B cell (primary cell): ENCODE results near the gene SSBP3.

Experiments
- EZH2 ChIP-seq: IDR thresholded peaks from 2 replicates; pipeline ENCODE4 v1.6.1; 2012; ENCODE audit warnings: borderline replicate concordance, low read depth, mild to moderate bottlenecking, moderate library complexity, low read length; ENCODE audit not compliant: insufficient read depth, poor library complexity, severe bottlenecking
- TF ChIP-seq, protein P1 (sequence below): fragments of 200-600 bp; IDR thresholded peaks from one replicate; pipeline ENCODE4 v1.8.0; 2022; ENCODE audit warnings: antibody characterized with exemption, mild to moderate bottlenecking

DNA sequence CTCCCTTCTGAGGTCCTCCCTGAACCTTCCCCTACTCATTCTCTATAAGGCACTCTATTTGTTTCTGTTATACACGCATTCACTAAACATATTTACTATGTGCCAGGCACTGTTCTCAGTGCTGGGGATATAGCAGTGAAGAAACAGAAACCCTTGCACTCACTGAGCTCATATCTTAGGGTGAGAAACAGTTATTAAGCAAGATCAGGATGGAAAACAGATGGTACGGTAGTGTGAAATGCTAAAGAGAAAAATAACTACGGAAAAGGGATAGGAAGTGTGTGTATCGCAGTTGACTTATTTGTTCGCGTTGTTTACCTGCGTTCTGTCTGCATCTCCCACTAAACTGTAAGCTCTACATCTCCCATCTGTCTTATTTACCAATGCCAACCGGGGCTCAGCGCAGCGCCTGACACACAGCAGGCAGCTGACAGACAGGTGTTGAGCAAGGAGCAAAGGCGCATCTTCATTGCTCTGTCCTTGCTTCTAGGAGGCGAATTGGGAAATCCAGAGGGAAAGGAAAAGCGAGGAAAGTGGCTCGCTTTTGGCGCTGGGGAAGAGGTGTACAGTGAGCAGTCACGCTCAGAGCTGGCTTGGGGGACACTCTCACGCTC lies 206.9 kb downstream of the SSBP3 start:
- TF ChIP-seq, protein P1, sequence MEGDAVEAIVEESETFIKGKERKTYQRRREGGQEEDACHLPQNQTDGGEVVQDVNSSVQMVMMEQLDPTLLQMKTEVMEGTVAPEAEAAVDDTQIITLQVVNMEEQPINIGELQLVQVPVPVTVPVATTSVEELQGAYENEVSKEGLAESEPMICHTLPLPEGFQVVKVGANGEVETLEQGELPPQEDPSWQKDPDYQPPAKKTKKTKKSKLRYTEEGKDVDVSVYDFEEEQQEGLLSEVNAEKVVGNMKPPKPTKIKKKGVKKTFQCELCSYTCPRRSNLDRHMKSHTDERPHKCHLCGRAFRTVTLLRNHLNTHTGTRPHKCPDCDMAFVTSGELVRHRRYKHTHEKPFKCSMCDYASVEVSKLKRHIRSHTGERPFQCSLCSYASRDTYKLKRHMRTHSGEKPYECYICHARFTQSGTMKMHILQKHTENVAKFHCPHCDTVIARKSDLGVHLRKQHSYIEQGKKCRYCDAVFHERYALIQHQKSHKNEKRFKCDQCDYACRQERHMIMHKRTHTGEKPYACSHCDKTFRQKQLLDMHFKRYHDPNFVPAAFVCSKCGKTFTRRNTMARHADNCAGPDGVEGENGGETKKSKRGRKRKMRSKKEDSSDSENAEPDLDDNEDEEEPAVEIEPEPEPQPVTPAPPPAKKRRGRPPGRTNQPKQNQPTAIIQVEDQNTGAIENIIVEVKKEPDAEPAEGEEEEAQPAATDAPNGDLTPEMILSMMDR, result no peak
- TF ChIP-seq EZH2, result no peak
